Activated CD8-positive, alpha-beta memory T cell treated with anti-CD3 and anti-CD28 coated beads, Interleukin-2, amount 50 U/mL, for 24 hours (primary cell): ENCODE data around the gene BCL2L2.
"Not testable (repeated sequence)": the region's sequence is repeated elsewhere in the genome, so short reads cannot be mapped to it uniquely, and the experiment has no call there.

Source experiments
- DNase-seq: peaks from one replicate; pipeline ENCODE4 v3.0.0-alpha.2; 2020; ENCODE audit errors: extremely low read depth

Gene BCL2L2, protein sequence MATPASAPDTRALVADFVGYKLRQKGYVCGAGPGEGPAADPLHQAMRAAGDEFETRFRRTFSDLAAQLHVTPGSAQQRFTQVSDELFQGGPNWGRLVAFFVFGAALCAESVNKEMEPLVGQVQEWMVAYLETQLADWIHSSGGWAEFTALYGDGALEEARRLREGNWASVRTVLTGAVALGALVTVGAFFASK

DNA sequence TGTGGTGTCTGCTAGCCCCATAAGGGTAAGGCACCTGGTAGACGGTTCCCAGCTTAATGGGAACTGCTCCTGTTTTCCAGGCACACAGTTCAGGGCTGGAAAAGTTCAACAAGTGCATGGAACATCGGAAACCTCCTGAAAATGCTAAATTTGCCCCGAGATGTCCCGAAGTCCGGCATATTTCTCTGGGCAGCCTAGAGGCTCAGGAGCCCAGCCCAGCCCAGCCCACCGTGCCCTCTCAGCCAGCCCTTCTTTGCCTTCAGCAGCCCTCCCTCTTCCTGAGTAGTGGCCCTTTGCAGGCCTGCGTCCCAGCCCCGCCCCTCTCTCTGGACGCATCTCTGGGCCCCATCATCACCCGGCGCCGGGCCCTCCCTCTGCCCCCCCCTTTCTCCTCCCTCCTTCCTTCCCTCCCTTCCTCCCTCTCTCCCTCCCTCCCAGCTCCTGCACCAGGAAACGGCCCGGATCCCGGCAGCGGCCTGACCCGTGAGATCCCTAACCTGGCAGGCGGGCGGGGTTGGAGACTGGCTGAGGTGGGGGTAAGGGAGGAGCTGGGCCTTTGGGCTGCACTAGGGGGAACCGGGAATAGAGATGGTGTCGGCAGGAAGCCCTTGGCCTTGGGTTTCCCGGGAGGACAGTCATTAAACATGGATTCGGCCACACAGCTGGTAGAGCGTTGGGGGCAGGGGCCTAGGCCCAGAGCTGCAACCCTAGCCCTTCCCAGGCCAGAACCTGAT is at the start of gene BCL2L2:
Gene BCL2L2, plus strand, starts transcription at position 422 of the 734 bp plus-strand sequence. CDS start 935 bp downstream, outside the sequence.
- no peak for DNase-seq

DNA sequence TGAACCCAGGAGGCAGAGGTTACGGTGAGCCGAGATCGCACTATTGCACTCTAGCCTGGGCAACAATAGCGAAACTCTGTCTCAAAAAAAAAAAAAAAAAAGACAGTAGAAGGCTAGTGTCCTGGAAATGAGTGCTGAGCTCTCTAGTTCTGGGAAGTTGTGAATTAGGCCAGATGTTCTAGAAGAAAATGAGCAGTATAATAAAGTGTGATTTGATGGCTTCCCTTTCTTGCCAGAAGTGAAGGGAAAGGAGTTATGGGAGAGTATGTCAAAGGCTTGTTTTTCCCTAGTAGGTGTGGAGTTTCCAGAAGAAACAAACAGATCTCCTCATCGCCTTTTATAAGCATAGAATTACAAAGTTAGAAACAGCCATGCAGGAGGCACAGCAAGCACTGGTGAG is 48.4 kb upstream of the BCL2L2 start:
- DNase-seq: no peak

DNA sequence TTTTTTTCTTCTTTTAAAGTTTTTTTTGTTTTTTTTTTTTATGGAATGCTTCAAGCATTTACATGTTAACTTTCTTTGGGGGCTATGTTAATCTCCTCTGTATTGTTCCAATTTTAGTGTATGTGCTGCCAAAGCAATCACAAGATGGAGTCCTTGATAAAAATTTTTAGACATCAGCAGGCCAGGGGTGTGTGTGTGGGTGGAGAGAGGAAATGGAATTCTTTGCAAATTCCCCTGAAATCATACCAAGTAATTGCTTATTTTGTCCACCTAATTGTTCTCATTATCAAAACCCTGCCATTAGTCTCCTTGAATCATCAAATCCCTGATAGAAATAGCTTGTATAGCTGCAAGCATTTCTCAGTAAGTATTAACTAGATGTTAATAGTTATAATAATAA is 47.2 kb upstream of the BCL2L2 start:
- no peak for DNase-seq

DNA sequence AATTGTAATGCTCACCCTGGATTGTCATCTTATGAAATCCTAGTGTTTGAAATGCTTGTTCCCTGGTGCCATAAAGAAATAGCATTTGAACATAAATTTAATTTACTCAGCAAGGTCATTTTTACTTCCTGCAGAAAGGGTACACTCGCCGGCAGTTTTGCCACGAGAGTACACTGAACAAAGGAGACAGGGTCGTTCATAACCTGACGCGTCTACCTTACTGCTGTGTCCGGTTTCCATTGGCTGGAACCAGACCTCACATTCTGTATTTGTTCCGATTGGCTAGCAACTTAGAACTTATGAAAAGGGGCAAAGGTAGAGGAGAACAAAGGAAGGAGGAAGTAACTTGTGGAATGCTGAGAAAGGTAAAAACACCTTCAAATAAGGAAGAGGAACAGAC is 45.8 kb upstream of the BCL2L2 start:
- not testable (repeated sequence) for DNase-seq

DNA sequence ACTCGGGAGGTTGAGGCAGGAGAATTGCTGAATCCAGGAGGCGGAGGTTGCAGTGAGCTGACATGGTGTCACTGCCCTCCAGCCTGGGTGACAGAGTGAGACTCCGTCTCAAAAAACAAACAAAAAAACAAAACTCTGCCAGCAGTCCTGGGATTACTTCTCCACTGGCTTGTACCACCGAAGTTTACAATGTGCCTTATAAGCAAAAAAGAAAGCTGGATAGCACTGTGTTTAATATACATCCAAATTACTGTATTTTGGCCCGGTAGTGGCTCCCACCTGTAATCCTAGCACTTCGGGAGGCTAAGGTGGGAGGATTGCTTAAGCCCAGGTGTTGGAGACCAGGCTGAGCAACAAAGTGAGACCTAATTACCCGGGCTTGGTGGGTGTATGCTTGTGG is 37.4 kb upstream of the BCL2L2 start:
- no peak for DNase-seq

DNA sequence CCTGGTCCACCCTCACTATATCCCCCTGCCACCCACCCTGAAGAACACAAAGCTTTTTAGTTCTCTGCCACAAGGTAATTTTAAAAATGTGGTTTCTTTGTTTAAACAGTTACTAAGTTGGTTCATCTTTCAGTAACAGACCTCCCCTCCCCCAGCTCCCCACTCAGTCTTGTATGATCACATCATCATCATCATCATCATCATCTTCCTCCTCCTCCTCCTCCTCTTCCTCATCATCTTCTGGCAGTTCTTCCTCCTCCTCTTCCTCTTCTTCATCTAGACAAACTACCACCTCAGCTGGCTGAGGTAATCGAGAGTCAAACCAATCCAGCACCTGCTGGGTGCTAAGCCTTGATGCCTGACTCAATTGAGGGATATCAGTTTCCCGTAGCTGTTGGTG is 31.2 kb upstream of the BCL2L2 start:
- DNase-seq: no peak

DNA sequence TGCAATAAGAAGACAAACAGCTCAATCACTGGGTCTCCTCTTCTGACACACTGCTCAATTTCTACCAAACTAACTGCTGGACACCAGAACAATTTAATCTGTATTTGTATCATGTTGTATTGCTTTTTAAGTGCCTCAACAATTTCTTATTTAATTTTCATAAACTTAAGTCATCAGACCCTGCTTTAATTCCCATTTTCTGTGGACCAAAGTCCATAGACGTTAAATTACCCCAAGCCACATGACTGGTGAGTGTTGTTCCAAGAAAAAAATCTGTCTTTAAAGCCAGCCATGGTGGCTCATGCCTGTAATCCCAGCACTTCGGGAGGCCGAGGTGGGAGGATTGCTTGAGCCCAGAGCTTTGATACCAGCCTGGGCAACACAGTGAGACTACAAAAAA is 29.4 kb upstream of the BCL2L2 start:
- DNase-seq: no peak

DNA sequence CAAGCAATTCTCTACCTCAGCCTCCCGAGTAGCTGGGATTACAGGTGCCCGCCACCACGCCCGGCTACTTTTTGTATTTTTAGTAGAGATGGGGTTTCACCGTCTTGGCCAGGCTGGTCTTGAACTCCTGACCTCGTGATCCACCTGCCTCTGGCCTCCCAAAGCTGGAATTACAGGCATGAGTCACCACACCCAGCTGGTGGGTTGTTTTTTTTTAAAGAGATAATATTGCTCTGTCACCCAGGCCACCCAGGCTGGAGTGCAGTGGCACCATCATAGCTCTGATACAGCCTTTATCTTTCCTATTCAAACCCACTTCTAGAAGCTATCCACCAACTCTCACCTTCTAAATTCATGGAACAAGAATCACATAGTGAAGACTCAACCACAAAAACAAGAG is 28.7 kb upstream of the BCL2L2 start:
- DNase-seq: not testable (repeated sequence)

DNA sequence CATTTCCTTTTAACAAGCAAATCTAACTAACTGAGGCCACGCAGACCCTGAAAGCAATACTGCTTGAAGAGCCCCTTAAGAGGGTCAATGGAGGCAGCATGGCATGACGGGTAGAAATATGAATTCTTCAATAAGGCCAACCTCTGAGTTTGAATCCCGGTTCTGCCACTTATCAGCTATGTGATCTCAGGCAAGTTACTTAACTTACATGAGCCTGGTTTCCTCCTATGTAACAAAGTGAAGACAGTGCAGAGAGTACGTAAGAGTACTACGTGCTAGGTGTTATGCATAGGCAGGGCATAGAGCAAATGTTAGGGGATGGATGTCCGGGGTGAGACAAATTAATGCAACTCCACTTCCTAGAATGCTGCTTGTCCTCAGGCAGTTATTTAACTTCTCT is 25.4 kb upstream of the BCL2L2 start:
- no peak for DNase-seq

DNA sequence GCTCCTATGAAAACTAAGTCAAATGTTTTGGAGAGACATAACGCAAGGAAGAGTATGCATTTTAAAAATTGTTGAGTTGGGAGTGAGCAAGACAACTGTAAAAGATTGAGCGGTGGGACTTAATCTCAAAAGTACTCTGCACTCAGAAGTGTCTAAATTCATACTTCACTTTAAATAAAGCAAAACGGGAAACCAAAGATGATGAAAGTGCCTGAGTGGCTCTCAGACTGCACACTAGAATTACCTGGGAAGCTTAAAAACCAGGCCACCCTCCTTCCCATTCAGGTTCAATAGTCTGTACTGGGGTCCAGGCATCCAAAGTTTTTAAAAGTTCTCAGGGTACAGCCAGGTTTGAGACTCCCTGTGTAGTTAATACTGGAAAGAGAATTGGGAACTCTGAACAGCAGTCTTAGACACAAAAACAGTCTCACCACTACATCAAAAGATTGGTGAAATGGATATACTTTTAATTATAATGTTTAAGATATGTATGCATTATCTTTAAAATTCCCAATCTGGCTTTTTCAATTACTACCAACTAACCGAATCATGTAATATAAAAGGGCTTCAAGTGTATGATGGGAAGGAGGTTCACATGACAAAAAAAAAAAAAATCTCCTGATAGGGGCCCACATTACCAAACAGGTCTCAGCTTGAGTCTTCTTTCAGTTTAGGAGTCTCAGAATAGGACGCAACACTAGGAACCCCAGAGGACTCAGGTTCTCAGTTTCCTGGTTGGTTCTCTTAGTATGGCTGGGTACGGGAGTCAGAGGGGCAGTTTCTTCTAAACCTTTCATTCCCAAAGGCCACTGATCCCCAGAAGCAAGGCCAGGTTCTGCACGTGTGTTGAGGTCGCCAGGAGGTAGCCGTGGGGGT is 21.7 kb upstream of the BCL2L2 start:
- no peak for DNase-seq

DNA sequence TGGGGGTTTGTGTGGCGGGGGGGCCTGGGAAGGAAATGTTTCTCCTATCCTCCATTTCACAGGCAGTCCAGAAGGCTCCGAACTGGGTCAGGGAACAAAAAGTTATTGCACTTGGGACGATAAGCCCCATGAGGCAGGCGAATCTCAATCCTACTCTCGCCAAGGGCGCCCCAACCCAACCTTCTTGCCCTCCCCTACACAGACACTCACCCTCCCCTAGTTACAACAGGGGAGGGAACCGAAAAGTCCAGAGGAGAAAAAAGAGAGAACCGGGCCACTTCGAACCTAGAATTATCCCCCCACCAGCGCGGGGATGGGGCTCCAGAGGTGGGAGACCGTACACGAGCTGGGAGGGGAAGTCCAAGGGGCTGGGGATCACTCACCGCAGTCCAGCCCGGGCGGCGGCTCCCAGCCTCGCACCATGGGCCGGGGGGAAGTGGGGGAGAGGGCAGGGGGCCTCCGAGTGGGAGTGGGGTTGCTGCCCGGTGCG is 21.1 kb upstream of the BCL2L2 start:
- DNase-seq: no peak

DNA sequence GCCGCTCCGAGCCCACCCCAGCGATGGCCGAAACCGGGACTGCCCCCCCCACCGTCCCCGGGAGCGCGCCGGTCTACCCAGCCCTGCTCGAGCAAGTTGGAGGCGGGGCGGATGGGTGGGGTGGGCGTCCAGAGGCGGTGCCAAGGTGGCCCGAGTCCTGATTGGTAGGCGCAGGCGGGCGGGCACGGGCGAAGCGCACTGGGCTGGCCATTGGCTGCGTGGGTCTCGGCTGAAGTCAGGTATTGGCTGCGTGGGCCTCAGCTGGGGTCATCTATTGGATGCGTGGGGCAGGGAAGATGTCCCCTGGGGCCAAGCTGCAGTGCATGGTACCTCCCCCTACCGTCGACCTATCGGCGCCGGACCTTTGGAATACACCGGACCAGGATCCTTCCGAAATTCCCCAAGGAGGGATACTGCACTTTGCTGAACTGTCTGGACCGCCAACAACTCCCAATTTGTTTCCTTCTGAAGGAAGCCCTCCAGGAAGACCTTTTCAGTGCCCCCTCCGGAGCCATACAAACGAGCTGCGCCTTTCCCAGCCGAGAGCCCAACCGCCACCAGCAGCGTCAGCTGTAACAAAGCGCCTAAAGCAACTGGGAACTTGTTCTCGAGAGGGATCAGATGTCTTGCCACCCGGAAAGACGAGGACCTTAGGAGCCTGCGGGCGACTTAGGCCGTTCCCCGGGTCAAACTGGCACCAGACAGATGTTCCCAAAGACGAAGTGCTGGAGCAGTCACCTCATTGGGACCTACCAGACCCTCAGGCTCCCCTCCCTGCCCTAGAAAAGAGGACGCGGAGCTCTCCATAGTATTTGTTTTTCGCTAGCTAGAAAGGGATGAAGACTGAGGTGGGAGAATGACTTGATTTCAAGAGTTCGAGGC is 20.4 kb upstream of the BCL2L2 start, which contains the start of gene HOMEZ:
Gene HOMEZ, minus strand, starts transcription at position 113 of the 882 bp plus-strand sequence. CDS start 180 bp downstream, outside the sequence.
- DNase-seq: peak; percentile 97

DNA sequence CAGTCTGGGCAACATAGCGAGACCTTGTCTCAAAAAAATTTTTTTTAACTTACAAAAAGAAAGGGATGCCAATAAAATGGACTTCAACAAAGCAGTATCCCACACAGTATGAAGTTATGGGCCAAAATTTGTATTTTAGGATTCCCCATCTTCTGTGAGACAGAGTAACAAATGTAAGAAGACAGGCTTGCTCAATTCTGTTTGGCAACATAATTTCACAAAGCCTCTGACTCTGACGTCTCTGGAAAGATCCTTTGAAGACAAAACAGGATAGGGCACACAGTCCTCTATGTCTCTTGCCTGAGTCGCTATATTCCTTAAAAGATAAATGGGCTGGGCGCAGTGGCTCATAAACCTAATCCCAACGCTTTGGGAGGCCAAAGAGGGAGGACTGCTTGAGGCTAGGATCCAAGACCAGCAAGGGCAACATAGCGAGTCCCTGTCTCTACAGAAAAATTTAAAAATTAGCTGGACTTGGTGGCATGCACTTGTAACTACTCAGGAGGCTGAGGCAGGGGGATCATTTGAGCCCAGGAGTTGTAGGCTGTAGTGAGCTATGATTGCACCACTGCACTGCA is 19.6 kb upstream of the BCL2L2 start:
- no peak for DNase-seq

DNA sequence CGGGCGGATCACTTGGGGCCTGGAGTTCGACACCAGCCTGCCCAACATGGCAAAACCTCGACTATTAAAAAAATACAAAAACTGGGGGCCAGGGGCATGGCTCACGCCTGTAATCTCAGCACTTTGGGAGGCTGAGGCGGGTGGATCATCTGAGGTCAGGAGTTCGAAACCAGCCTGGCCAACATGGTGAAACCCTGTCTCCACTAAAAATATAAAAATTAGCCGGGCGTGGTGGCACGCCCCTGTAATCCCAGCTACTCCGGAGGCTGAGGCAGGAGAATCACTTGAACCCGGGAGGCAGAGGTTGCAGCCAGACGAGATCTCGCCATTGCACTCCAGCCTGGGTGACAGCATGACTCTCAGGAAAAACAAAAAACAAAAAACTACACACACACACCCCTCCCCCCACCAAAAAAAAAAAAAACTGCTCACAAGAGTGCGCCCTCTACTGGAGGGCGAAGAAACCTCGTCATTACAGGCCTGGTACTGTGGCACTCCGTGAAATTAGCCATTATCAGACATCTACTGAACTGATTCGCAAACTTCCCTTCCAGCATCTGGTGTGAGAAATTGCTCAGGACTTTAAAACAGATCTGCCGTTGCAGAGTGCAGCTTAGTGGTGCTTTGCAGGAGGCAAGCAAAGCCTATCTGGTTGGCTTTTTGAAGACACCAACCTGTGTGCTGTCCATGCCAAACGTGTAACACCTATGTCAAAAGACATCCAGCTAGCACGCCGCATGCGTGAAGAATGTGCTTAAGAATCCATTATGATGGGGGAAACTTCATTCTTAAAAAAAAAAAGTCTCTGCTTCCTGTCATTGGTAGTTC is 11.7 kb upstream of the BCL2L2 start:
- DNase-seq: peak; percentile 17

DNA sequence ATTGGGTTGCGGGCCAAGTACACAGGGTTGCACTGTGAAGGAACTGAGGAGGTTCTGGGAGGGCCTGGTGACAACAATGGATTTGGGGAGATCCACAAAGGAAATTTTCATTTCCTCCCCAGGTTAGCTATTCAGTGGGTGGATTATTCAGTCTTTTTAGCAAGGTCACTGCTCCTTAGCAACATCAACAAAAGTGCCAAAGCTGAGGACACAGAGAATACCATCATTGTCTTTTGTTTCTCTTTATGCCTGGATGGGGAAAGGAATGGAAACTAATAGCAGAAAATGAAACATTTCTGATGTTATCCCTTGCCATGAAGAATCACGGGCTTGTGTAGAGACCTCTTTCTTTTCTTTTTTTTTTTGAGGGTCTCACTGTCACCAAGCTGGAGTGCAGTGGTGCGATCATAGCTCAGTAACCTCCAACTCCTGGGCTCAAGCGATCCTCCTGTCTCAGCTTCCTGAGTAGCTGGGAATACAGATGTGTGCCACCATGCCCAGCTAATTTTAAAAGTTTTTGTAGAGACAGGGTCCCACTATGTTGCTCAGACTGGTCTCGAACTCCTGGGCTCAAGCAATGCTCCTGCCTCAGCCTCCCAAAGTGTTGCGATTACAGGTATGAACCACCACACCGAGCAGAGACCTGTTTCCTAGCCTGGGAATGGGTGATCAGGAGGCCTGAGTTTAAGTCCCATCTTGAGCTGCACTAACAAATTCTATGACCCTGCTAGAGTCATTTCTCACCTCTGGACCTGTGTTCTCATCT is 10.4 kb upstream of the BCL2L2 start:
- DNase-seq: no peak

DNA sequence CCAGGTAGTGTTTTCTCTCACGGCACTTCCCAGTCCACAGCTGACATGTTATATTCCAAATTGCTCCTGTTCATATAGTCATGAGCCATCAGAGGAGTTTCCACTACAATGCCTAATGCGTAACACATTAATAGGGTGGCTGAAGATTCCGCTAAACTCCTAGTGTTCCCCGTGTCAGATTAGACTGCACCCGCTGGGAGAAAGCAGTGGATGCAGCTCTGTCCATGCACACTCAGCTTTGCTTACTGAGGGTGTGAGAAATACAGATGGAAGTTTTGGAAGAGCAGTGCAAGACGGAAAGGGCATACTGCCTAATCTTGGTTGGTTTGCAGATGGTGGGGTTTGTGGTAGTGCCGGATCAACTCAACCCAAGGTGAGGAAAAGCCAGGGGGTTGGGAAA is 9.5 kb upstream of the BCL2L2 start:
- no peak for DNase-seq

DNA sequence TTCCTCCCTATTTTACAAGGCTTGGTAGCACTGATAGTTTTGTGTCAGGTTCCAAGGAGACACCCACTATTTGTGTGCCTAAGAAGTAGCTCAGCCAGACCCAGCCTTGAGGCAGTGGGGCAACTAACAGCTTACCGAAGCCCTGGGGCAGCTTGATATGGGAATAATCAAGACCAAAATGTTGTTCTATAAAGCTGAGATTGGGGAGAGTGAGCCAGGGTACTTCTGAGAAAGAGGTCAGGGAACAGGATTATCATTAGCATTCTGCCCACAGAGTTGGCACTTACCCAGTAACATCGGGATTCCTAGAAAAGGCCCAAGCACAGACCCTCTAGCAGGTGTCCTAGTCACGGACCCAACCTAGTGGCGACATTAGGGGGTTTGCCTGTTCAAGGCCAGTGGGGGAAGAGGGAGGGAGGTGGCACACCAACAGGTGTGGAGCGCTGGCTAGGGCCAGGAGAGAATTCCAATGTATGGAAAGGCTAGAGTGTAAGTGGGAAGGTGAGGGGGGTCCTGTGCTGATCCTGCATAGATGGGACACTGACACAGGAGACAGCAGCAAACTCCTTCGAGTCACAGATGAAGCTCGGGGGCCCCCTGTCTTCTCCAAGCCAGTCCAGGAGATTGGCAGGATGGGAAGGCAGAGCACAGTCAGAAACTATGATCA is 8.9 kb upstream of the BCL2L2 start:
- no peak for DNase-seq

DNA sequence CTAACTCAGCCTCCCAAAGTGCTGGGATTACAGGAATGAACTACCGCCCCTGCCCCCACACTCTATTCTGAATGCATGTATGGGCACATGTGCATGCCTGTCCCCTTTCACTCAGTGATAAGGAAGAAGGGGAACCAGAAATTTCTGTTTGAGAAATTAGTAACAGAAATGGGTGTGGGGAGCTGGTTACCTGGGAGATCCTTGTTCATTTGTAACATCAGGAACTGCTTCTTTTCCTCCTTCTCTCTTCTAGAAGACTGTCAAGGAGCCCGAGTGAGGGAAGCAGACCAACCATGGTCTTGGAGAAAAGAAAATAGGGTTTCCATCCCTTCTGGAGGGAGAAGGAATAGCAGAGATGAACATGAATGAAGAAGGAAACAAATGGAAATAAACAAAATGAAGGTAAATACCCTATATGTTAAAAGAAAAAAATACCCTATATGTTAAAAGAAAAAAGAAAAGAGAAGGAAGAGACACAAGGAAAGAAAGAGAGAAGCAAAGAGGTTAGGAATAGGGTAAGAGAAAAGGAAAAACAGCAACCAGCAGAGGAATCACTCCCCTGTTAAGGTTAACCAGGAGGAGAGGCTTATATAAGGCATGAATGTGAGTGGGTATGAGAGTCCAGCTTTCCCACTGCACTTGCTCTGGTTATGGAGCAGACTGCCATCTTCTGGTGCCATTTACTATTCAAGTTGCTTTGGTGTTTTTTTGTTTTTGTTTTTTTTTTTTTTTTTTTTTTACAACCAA is 7.2 kb upstream of the BCL2L2 start:
- DNase-seq: no peak
